ENCODE measurements around the gene ACKR1.

The ACKR1 gene

DNA sequence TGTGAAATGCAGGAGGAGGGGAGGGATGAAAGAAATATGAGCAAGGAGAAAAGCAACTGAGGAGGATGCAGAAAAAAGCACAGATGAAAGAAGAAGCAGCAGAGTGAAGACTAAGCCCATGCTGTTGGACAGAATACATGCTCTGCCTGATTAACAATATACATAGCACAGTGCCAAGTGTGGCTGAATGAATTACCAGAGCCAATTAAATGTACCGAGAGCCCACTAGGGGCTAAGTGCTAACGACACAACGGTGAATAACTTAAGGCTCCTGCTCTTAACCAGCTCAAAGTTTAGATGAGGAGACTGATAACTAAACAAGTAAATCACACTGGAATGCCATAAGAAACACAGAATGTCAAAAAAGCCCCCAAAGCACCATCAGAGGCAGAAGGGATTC is 17.6 kb upstream of the ACKR1 start:
- in situ Hi-C loops (cut with MboI; ENCODE audit: low sequenced_read_pairs), result no loop called here

- in situ Hi-C loops (cut with MboI; ENCODE audit: low sequenced_read_pairs), result no loop called here
These were observed 16.9 kb upstream of the ACKR1 start for GRCh38 chr1:159187647-159188374.

DNA sequence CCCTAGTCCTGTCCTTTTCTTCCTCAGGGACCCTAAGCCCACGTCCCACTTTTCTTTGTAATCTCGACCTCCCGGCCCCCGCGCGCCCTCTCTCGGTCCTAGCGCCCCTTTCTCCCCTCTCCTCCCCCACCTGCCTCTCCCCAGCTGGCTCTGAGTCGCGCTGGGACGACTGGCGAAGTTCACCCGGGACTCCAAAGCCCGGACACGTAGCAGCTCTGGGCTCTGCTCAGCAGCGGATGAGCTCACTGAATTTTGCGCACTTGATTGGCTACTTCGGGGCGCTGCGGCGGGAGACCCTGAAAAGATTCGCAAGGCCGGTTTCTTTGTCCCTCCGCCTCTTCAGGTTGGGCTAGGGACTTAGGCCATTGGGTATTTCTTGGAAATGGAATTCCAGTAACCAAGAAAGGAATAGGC is 16.3 kb upstream of the ACKR1 start:
- in situ Hi-C loops (cut with MboI; ENCODE audit: low sequenced_read_pairs), result no loop called here

DNA sequence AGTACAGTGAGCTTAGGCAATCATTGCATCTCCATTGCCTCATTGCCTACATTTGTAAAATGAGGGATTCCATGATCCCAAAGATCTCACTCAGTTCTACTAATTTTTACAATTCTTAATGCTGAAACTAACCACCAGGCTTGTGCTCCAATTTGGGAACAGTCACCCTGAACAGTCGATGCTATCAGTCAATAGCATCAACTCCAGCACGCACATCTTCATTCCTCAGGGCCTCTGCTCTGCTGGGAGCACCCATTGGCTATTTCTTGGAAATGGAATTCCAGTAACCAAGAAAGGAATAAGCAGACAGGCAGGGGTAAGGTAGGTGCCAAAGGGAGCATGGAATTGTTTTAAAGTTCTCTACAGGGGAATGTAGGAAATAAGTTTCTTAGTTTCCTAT is 14.2 kb upstream of the ACKR1 start:
- in situ Hi-C loops (cut with MboI; ENCODE audit: low sequenced_read_pairs), result no loop called here

DNA sequence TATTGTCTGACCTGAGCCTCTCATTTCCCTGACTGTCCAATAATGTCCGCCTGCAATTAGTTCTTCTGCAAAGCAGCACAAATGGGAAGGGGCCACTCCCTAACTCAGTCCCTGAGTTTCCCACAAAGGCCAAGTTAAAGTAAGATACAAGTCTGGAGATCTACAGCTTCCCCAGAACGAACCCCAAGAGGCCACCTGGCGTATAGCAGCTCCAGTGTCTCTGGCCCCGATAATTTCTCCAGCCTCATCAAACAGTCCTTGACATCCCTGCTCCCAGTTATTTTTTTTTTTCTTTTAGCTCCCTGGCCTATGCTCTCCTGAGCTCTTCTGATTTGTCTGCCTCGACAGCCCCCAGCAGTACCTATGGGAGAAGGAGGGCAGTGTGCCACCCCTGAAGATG is 8.1 kb upstream of the ACKR1 start:
- in situ Hi-C loops (cut with MboI; ENCODE audit: low sequenced_read_pairs), result no loop called here

- in situ Hi-C loops (cut with MboI; ENCODE audit: low sequenced_read_pairs), result no loop called here
These were observed 6.8 kb upstream of the ACKR1 start for GRCh38 chr1:159197561-159198557.

GRCh38 chr1:159199901-159200300 is 4.8 kb upstream of the ACKR1 start:
- in situ Hi-C loops (cut with MboI; ENCODE audit: low sequenced_read_pairs), result no loop called here

GRCh38 chr1:159200769-159201168 is 3.9 kb upstream of the ACKR1 start:
- in situ Hi-C loops (cut with MboI; ENCODE audit: low sequenced_read_pairs), result no loop called here

DNA sequence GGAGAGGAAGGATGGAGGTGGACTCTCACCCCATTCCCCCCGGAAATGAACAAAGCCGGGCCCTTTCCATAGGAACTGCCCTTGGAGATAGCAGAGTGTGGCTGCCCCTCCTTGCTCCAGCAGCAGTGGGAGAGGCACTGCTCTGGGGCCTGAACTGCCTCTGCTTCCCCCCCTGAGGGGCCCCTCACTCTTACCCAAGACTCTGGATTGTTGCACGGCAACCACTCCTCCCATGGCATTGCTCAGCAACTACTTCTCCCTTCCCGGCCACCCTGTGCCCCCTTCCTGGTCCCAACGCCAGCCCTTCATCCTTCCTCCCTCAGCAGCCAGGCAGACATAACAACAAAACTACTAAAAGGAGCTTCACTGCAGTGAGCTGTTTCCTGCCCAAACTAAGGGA is 3.0 kb upstream of the ACKR1 start:
- in situ Hi-C loops (cut with MboI; ENCODE audit: low sequenced_read_pairs), result no loop called here

DNA sequence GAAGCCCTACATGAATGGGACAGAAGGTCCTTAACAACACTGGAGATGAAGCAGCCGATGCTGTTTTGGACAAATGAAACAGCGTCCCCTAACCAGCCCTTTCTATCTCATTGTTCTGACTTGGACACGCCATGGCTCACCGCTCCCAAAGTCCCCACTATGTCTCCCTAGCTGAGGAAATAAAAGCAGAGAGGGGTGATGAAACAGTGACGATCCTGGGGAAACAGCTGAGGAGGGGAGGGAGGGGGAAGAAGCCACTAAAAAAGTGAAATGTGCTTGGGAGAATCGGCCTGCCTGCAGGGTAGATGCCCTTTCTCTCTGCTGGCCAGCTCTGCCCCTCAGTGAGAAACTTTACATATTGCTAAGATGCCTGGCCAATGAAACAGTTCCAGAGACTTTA is 1.1 kb upstream of the ACKR1 start:
- in situ Hi-C loops (cut with MboI; ENCODE audit: low sequenced_read_pairs), result no loop called here

GRCh38 chr1:159205225-159205624 is 550 bp downstream of the ACKR1 start:
- in situ Hi-C loops (cut with MboI; ENCODE audit: low sequenced_read_pairs), result no loop called here

DNA sequence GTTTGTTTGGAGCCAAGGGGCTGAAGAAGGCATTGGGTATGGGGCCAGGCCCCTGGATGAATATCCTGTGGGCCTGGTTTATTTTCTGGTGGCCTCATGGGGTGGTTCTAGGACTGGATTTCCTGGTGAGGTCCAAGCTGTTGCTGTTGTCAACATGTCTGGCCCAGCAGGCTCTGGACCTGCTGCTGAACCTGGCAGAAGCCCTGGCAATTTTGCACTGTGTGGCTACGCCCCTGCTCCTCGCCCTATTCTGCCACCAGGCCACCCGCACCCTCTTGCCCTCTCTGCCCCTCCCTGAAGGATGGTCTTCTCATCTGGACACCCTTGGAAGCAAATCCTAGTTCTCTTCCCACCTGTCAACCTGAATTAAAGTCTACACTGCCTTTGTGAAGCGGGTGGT is 1.4 kb downstream of the ACKR1 start:
- in situ Hi-C loops (cut with MboI; ENCODE audit: low sequenced_read_pairs), result no loop called here

DNA sequence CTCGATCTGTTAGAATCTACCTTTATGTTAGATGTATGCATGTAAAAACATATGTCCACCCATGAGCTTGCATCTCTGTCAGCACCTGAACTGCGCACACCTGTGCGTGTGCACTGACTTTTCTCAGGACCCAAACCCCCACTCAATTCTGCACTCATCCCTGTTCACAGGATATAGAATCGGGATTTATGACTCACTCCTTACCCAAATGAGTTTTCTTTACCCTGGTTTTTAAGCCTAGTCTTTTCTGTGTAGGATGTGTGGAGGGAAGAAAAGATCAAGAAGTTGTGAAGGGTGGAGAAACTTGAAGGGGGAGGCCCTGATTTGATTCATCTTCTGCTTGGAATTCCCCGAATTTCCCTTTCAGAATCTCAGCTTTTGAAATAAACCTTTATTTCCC is 2.4 kb downstream of the ACKR1 start:
- in situ Hi-C loops (cut with MboI; ENCODE audit: low sequenced_read_pairs), result no loop called here

- in situ Hi-C loops (cut with MboI; ENCODE audit: low sequenced_read_pairs), result no loop called here
These were observed 3.1 kb downstream of the ACKR1 start for GRCh38 chr1:159207774-159208173.

- in situ Hi-C loops (cut with MboI; ENCODE audit: low sequenced_read_pairs), result no loop called here
These were observed 3.6 kb downstream of the ACKR1 start for GRCh38 chr1:159208175-159208825.

DNA sequence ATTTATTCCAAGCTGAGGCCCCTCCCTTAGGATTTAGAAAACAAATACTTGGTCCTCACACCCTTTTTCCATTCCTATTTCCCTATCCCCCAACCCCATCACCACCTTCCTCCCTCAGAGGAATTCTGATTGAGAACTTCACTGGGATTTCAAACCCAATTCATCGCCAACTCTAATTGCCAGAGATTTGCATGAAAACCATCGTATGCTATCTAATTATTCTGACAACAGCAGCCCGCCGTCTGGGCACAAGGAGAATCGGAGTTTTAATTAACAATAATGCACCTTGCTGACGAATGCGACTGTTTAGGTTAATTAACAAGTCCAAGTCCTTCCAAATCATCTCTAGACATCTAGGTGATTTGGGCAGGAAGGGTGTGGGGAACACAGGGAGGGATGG is 4.4 kb downstream of the ACKR1 start:
- in situ Hi-C loops (cut with MboI; ENCODE audit: low sequenced_read_pairs), result no loop called here

- in situ Hi-C loops (cut with MboI; ENCODE audit: low sequenced_read_pairs), result no loop called here
These were observed 6.9 kb downstream of the ACKR1 start for GRCh38 chr1:159211331-159212136.

GRCh38 chr1:159212596-159212995 is 7.9 kb downstream of the ACKR1 start:
- in situ Hi-C loops (cut with MboI; ENCODE audit: low sequenced_read_pairs), result no loop called here

GRCh38 chr1:159214149-159214760 is 9.6 kb downstream of the ACKR1 start:
- in situ Hi-C loops (cut with MboI; ENCODE audit: low sequenced_read_pairs), result no loop called here

Measured in HL-60/S4 treated with retinoic acid at 250 ng/mL for 4 days and 3 days (cell line).